ENCODE results near the gene EZH2.

DNA sequence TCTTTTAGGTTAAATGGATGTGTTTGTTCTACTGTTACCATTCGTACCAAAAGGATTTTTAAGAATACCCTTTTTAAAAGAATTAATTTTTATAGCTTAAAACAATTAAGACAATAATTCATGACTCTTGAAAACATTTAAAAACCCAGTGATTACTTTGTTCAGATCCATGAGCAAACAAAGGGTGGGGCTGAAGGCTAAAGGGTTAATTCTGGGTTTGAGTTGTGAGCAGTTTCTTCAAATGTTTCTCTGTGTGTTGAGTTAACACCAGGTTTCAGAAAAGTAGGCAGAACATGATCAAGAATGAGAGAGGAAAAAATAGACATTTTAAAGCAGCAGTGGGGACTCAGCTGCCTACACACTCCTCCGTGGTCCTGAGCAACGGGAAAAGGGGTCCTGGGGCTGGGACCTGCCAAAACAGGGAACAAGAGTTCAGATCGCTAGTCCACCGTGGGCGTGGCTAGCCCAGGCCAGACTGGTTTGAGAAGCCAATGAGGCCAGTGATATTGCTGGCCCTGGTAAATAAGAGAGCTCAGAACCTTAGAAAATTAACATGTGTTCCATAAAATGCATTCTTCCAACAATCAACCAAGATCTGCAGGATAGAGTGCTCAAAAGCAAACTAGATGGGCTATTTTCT is 14.9 kb upstream of the EZH2 start:
- no peak for TF ChIP-seq GATA2 (IDR thresholded peaks at IDR 0.05; ENCODE audit: low read depth, low read length)
- no peak for TF ChIP-seq GATA3 (IDR thresholded peaks at IDR 0.05; ENCODE audit: low read depth, low read length)

Measured in SH-SY5Y (cell line).